Epithelial cell of esophagus (primary cell): Measurements from ENCODE around the gene LINC01488.

Experiments
- DNase-seq: peaks from one replicate; pipeline ENCODE4 v3.0.0; 2010; ENCODE audit warnings: low read depth
- H3K4me3 ChIP-seq: 2 replicates; pipeline ENCODE4 v1.5.1; 2011; ENCODE audit warnings: mild to moderate bottlenecking, low read length, control low read depth
- TF ChIP-seq, protein P1 (sequence below): IDR thresholded peaks from 2 replicates; pipeline ENCODE4 v1.5.1; 2011; ENCODE audit warnings: low read depth, mild to moderate bottlenecking, low read length, control low read depth, inconsistent platforms; ENCODE audit not compliant: insufficient read depth; ENCODE audit errors: missing control alignments

LINC01488 gene

DNA sequence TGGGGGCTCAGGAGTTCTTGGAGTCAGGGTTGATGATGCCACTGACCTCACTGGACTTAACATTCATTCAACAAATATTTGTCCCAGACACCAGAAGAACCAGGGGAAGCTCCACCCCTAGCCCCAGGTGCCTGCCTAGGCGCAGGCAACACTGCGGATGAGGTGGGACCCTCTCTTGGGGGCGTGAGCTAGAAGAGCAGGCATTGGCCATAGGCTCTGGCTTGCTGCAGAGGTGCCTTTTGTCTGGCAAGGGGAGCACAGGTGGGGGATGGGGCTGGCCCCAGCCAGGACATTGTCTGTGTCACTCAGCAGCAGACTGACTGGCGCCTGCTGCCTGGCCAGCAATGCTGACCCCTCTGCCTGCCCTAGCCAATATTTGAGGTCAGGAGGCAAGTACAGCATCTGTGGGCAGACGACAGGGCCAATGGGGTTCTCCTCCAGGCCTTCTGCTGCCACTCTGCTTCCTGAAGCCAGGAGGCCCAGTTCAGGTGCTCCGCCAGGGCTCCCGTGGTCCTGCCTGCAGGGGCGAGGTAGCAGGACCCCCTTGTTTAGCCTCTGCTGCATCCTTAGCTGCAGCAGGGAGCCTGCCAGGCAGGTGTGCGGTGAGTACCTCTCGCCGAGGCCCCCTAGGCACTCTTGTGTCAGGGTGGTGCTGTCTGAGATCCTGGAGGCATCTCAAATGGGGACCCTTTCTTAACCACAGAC is 4.0 kb downstream of the LINC01488 start:
- no peak overlapping the region for H3K4me3 ChIP-seq
- DNase-seq: no peak
- TF ChIP-seq, protein P1, sequence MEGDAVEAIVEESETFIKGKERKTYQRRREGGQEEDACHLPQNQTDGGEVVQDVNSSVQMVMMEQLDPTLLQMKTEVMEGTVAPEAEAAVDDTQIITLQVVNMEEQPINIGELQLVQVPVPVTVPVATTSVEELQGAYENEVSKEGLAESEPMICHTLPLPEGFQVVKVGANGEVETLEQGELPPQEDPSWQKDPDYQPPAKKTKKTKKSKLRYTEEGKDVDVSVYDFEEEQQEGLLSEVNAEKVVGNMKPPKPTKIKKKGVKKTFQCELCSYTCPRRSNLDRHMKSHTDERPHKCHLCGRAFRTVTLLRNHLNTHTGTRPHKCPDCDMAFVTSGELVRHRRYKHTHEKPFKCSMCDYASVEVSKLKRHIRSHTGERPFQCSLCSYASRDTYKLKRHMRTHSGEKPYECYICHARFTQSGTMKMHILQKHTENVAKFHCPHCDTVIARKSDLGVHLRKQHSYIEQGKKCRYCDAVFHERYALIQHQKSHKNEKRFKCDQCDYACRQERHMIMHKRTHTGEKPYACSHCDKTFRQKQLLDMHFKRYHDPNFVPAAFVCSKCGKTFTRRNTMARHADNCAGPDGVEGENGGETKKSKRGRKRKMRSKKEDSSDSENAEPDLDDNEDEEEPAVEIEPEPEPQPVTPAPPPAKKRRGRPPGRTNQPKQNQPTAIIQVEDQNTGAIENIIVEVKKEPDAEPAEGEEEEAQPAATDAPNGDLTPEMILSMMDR: no peak

DNA sequence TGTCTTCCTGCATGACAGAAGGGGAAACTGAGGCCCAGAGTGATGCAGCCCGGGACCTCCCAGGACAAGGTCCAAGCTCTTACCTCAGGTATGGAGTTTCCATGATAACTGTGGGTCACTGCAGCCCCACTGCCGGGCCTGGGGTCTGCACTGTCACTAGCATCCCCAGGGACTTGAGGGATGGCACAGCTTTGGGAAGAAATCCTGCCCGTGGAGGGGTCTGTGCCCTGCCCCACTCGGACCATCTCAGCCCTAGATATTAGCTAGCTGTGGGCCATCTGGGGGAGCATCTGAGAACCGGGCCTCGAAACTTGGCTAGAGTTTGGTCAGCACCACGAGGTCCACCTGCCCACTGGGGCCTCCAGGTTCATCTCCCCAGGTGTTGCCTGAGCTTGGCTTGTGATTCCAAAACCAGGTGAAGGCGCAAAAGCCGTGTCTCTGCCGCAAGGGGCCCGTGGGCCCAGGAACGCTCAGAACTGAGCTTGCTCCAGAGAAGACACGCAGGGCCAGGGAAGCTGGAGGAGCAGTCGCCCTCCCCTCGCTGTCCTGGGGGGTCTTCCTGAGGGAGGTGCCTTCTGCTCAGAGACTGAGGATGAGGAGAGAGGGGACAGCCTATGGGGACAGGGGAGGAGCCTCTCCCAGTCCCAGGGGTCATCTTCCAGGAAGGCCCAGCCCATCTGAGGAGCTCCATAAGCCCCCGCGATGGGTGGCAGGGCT is 4.8 kb downstream of the LINC01488 start:
- TF ChIP-seq, protein P1: no peak
- H3K4me3 ChIP-seq: no peak overlapping the region
- no peak for DNase-seq

DNA sequence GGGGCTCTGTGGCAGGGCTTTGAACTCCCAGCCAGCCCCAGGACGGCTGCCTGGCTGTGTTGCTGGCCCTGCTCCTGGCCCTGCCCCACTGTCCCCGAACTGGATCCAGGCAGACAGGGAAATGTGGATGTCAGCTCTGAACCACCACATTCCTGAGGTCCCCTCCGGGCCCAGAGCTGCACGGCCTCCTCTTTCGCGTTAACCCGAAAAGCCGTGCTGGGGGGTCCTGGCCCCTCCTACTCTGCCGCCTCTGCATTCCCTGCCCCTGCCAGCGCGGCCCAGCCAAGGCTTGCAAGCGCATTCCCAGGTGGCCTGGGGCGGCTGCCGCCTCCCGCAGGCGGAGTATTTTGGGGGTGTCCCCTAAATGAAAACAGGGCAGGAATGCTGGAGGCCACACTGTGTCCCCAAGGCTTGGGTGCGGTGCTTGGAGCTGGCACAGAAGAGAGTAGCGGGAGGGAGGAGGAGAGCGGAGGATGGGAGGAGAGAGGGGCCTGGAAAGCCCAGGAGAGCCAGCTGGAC is 5.4 kb downstream of the LINC01488 start:
- TF ChIP-seq, protein P1: no peak
- no peak overlapping the region for H3K4me3 ChIP-seq
- no peak for DNase-seq

DNA sequence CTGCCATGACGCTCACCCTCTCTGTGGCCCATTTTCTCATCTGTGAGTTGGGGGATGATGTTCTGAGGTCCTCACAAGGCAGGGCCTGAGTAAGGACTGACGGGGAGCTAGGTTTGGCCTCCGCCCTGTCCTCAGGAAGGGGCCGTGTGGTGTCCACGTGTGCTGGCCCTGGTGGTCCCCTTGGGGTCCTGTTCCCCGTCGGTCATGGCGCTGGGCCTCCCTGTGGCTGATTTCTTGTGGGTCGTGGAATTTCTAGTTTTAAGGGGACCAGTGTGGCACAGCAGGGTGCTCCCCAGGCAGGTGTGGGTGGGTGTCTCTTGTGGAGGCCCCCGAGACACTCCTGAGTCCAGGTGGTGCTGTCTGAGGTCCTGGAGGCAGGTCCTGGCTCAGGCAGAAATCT is 5.9 kb downstream of the LINC01488 start:
- H3K4me3 ChIP-seq: no peak overlapping the region
- DNase-seq: no peak
- TF ChIP-seq, protein P1: no peak

DNA sequence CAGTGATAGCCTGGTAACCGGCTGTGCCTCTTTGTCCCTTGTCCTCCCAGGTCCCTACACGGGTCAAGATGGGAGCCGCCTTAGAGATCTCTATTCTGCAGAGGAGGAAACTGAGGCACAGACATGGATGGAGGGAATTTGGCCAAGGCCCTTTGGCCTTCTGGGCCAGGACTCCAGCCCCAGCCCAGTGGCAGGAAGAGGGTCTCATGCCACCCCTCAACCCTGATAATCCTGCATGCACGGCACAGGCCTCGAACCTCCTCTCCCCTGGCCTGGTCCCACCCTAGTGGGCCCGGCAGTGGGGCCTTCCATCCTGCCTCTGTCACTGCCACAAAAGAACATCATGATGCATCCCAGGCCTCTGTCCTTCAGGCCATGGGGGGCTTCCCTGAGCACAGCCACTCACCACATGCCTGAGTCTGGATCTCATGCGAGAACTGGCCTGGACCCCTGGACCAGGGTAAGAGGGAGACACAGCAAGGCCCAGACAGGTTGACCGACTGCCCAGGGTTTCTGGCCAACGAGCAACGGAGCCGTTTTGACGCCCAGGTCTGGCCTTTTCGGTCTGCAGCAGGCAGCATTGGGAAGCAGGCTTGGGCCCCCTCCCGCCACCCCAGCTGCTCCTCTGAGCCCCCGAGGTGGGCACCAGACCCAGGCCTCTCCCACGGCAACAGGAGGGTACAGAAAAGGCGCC is 6.5 kb downstream of the LINC01488 start:
- H3K4me3 ChIP-seq: no peak overlapping the region
- no peak for DNase-seq
- TF ChIP-seq, protein P1: no peak

DNA sequence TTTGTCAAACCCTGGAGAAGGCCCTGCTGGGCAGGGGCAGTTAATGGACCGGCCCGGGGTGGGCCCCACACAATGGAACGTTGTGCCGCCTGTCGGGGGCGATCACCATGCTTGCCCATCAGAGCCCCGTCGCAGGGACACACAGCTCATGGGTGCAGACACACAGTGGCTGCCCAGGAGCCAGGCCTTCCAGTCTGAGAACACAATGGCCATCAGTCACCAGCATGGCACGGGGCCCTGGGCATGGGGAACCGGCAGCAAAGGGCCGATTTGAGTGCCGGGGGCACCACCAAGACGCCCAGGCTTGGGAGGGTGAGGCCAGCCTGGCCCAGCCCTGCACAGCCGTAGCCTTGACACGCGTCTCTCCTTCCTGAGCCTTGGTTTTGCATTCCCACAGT is 7.1 kb downstream of the LINC01488 start:
- DNase-seq: no peak
- TF ChIP-seq, protein P1: no peak
- H3K4me3 ChIP-seq: no peak overlapping the region
